Upper lobe of left lung (tissue), 4 donors: ENCODE results near the gene ATIC.

Experiments used
- EP300 ChIP-seq, 4 donors: sonication (generic); formaldehyde crosslinking; IDR thresholded peaks; one replicate each; pipeline ENCODE4 v1.5.1; 2017; ENCODE audit warnings: antibody characterized with exemption in 4 of 4, control low read depth in 2 of 4
- POLR2A ChIP-seq, 4 donors: fragments of 450-650 bp; IDR thresholded peaks; one replicate each; pipeline ENCODE4 v1.5.1; 2016 to 2017; ENCODE audit warnings: antibody characterized with exemption in 4 of 4, mild to moderate bottlenecking in 2 of 4
- POLR2AphosphoS5 ChIP-seq, 2 donors: sonication (generic); formaldehyde crosslinking; IDR thresholded peaks; one replicate each; pipeline ENCODE4 v1.5.1; 2017; ENCODE audit warnings: antibody characterized with exemption in 2 of 2
- TF ChIP-seq, protein P1 (sequence below), 6 experiments: fragments of 450-650 bp in 4 of 6; fragments of 200-600 bp in 2 of 6; sonication (generic) in 2 of 6; IDR thresholded peaks; one replicate each; pipeline ENCODE4 v1.5.1; 2016 to 2019; ENCODE audit warnings: antibody characterized with exemption in 6 of 6

DNA sequence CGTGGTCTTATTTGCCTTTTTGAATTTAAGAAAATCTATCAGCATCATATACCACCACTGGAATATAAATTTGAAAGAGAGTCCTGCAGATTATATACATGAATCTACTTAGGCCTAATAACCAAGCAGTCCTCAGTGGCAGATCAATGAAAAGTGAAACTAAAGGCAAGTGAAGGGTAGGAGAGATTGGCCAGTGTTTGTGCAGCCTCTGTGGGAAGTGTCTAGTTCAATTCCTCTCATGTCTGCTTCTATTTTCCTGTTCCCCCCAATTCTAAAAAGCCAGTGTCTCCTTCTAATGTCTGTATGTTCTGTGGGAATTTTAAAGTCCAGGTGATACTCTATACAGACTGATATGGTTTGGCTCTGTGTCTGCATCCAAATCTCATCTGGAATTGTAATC is 62.1 kb downstream of the ATIC start:
- TF ChIP-seq, protein P1, sequence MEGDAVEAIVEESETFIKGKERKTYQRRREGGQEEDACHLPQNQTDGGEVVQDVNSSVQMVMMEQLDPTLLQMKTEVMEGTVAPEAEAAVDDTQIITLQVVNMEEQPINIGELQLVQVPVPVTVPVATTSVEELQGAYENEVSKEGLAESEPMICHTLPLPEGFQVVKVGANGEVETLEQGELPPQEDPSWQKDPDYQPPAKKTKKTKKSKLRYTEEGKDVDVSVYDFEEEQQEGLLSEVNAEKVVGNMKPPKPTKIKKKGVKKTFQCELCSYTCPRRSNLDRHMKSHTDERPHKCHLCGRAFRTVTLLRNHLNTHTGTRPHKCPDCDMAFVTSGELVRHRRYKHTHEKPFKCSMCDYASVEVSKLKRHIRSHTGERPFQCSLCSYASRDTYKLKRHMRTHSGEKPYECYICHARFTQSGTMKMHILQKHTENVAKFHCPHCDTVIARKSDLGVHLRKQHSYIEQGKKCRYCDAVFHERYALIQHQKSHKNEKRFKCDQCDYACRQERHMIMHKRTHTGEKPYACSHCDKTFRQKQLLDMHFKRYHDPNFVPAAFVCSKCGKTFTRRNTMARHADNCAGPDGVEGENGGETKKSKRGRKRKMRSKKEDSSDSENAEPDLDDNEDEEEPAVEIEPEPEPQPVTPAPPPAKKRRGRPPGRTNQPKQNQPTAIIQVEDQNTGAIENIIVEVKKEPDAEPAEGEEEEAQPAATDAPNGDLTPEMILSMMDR (IDR thresholded peaks at IDR 0.05), result no peak
- no peak for TF ChIP-seq POLR2A (IDR thresholded peaks at IDR 0.05)
- no peak for TF ChIP-seq EP300 (IDR thresholded peaks at IDR 0.05)
- no peak for TF ChIP-seq POLR2AphosphoS5 (IDR thresholded peaks at IDR 0.05)
